Middle frontal gyrus (tissue), 1 donor: ENCODE measurements around the gene OSBPL3.

Source experiments
- DNase-seq: peaks from one replicate; pipeline ENCODE4 v3.0.0-alpha.2; 2015; ENCODE audit warnings: low spot score; ENCODE audit errors: extremely low spot score

Gene OSBPL3

DNA sequence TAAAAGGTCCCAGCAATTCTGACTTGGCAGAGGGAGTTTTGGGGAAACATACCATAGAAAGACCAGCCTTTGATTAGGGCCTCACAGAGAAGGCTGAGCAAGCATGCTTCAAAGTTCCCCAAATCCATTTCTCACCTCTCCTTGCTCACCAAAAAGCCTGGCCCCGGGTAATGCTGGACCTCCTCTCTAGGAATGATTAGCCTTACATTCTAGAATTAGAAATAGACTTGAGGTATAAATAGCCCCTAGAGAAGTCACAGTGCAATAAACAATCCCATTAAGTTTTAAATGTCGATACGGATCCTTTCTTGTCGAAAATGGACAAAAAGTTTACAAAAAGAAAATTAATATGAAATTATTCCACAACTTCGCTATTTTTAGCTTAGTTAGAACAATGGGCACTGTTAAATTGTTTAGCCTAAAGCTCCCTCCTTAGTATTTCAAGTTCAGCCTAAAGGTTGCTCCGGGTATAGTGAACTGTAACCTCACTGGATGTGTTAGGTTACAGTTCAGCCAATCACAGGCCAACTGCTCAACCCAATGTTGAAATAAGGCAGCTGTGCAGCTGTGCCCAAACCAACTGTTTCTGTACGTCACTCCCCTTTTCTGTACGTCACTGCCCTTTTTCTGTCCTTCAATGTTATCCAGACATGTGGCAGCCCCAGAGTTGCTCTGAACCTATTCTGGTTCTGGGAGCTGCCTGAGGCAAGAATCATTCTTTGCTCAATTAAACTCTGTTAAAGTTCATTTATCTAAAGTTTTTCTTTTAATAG is 214.8 kb downstream of the OSBPL3 start:
- DNase-seq: no peak

DNA sequence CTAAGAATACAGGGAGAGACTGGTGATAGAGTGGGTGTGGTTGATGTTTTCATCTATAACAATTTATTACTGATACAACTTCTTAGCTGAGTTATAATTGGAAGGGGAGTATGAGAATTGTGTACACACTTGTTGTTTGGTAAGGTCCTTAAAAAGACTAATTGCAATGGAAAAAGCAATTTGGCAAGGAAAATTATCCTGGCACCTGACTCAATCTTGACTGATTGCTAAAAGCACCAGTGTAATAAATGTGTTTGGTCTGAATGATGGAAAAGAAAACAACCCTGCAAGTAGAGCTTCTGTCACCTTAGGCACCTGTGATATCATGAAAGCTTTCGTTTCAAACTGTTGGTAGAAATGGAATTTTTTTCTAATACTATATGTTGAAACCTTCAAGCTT is 216.0 kb downstream of the OSBPL3 start:
- no peak for DNase-seq

DNA sequence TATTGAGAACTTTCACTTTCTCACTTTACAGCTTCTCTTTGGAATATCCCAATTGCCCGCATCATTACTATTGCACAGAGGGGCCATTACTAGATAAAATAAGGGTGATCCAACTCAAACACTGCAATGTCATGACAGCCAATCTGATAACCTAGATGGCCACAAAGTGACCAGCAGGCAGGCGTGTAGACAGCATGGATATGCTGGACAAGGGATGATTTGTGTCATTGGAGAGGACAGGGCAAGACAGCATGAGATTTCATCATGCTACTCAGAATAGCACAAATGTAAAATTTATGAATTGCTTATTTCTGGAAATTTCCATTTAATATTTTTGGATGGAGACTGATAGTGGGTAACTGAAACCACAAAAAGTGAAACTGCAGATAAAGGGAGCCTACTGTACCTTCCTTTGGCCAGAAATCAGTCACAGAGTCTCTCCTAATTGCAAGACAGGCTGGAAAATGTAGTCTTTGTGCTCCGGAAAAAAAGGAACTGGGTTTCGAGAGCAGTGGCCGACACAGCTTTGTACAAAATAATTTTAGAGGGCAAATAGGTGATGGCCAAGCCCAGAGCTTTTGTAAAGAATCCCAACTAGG is 216.6 kb downstream of the OSBPL3 start:
- DNase-seq: no peak

DNA sequence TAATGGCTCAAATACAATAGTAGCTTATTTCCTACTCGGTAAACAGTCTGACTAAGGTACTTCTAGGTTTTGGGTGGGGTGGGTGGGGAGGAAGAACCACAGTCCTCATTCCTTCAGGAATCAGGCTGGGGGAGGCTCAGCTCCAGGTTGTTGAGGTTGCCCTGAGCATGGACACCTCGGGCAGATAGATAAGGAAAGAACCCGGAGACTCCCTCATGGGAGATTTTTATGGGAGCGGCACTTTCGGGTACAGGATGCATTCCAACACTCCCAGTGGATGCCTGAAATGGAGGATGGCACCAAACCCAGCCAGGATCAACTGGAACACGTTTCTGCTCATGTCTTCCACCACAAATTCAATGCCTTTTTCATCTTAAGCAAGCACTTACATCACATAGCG is 217.2 kb downstream of the OSBPL3 start:
- no peak for DNase-seq

DNA sequence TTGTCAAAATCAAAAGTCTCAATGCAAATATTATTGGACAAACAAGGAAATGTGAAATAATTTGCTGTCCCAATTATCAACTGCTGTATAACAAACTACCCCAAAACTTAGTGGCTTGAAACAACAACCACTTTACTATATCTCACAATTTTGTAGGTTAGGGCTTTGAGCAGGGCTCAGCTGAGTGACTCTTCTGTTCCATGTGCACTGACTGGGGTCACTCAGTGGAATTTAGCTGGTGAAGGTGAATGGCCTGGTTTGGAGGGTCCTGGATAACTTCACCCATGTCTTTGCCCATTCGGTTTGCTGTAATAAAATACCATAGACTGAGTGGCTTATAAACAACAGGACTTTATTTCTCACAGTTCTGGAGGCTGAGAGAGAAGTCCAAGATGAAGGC is 219.0 kb downstream of the OSBPL3 start:
- DNase-seq: no peak

DNA sequence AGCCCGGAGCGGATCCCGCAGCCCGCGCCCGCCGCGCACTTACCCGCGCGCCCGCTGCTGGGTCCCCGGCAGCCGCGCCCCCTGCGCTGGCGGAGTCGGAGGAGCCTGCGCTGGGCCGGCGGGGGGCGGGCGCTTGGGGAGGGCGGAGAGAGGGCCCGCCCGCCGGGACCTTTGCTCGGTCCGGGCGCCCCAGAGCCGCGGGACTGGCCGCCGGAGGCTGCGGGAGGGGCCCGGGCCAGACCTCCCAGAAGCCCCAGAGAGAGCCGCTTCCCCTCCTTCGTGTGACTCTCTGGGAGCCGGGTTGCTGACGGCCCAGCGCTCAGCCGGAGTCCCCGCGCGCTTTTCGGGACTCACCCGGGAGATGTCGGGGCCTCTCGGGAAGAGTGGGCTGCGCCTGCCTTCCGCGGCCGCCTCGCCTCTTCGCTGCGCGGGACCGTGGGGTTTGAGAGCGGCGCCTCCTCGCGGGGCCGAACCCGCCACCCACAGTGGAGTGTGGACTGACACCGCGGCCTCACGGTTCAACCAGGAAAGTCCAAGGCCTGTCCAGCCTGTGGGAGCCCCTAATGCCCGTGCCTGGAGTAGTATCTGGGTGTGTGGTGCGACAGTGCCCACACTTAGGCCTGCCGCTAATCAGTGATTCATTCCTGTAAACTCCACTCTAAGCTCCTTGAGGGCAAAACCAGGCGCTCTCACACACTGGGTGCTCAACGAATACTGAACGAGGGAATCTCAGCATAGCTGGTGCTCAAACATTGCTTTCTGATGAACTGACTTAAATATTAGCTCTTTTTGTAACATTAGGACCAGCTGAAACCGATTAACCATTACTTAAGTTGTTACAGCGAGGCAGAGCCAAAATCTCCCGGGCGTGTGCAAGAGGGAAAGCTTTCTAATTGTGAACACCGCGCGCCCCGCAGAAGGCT is 222.4 kb downstream of the OSBPL3 start, which contains the start of gene GSDME:
GSDME (minus strand) TSS at position 112 of the 923 bp plus-strand sequence. CDS start 7,690 bp downstream, outside the sequence.
- DNase-seq: no peak

DNA sequence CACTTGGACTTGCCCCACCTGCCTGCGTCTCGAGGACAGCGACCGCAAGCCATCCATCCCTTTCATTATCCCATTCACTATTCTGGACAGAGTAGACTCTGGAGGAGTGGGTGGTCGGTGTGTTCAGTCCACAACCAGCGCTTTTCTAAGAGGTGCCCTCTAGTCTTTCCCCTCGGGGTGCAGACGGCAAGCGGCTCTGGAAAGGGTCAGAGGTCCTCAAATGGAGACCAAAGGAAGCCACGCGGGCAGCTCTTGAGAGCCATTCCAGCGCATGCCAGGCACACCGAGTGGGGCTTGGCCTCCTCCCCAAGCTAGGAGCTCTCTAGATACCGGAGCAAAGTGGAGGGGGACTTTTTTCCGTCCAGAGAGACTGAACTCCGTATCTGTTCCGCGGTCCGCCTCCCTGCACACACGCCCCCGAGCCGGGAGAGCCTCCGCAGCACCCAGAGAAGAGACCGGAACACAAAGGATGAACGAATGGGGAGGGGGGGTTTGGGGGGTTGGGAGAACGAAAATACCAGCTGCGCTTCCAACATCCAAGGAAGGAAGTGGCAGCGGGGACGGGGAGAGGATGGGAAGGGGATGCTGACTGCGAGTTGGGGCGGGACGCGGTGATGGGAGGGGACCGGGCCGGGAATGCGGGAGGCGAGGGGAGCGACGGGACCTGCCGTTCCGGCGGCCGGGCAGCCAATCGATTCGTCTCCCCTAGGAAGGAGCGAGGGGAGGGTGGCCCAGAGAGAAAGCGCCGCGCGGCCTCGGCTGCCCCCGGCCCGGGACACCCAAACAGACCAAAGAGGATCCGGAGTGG is 223.2 kb downstream of the OSBPL3 start:
- no peak for DNase-seq

DNA sequence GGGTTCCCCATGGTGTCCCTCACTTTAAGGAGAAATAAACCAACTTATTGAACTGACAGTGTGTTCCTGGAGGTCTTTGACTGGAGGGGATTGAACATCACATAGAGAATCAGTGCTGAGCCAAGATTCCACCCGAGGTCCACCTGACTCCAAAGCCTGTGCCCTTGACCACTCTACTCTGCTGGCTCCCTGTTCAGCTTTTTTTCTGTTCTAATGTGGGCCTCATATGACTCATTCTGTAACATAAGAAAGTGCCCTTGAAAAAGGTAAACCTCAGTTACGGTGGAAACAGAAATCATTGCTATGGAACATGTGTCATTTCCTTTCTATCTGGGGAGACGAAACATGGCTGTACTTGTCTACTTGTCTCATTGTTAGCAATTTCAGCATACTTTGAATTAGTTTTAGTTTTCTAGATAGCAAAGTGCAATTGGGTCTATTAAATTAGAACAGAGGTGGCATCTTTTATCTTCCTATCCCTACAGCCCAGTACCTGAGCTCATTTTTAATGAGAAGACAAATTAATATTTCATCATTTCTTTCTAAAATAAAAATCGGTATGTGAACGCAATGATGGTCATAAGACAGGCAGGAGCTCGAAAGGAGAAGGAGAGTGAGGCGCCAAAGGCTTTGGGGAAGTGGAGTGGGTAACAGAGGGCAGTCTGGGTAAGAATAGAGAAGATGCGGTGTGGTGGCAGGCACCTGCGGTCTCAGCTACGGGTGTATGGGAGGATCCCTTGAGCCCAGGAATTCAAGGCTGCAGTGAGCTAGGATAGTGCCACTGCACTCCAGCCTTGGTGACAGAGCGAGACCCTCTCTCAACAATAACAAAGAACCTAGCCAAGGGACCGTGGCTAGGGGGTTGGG is 224.2 kb downstream of the OSBPL3 start:
- no peak for DNase-seq

DNA sequence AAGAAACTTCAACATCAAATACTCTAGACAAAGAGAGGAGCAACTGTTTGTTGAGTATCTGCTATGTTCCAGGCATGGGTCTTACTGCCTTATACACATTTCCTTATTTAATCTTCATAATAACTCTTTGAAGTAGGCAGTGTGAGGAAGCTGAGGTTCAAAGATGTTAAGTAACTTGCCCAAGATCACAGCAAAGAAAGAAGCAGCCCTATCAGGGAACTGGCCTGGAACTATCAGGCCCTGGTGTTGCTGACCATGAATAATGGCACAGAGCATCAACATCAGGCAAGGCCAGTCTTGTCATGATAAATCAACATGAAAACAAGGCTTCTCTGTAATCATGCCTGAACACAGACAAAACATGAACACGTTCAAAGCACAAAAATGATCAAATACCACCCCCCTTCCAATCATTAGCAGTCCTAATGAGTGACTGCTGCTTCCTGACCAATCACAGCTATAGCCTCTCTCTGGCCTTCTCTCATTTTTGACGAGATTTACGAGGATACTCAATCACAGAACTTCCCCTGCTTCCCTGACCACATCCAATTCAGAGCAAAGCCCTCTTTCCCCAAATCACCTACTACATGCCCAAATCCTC is 225.0 kb downstream of the OSBPL3 start:
- no peak for DNase-seq

DNA sequence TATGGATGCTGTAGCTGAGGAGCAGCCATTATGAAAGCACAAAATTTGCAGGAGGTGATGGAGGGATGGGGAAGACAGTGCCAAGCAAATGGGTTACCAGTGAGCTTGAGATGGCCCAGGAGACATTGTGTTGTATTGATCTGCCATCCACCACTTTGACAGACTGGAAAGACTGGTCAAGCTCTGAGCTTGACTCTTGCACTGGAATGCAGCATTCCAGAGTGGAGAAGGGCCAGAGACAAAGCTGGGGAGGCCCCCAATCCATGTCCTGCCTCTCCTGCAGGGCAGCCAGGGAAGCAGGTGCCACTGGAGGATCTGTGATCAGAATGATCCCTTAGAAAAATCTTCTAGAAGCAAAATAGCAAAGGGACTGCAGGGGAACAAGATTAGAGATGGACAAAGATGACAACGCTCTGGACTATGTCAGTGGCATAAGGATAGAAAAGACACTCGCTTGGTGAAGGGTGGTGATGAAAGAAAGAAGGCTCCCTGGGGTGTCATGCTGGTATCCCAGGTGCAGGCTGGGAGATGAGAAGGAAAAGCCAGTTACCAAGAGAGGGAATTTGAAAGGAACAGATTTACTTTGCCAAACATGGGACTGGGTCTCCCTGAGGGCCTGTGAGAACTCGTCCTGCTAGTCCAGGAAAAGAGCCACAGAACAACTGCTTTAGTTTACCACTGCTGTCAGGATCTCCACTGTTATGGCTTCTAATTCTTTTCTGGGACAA is 227.7 kb downstream of the OSBPL3 start:
- DNase-seq: no peak

DNA sequence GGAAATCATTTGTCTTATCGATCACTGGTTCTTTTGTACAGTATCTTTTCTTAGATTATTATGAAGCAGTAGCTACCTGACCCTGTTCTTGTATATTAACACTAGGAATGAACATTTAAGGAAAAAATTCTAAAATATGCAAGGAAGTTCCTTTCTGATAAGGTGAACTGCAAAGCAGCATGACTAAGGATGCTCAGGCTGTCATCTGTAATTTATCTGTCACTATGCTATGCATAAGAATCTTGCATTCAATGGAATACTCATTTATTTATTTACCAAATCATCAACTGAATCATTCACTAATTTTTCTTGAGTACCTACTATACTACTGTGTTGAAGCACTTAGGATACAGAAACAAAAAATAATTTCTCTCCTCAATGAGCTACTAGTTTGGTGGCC is 228.5 kb downstream of the OSBPL3 start:
- no peak for DNase-seq

DNA sequence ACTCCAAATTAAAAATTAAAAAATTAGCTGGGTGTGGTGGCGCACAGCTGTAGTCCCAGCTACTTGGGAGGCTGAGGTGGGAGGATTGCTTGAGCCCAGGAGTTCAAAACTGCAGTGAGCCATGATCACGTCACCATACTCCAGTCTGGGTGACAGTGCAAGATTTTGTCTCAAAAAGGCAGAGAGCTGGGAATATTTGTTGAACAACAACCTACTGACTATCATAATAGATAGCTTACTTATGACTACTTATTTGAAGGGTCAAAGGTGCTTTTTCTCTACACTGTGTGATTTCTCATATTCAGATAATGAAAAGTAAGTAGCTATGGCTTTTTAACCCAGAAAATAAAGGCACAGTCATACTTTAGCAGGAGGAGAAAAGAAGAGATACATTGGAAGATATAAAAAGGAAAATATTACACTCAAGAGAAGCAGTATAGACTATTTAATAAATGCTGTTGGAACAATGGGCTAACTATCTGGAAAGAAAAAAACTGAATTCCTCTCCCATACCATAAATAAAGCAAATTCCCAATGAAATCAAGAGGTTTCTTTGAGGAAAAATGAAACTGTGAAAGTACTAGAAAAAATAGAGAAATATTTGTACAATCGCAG is 229.4 kb downstream of the OSBPL3 start:
- no peak for DNase-seq

DNA sequence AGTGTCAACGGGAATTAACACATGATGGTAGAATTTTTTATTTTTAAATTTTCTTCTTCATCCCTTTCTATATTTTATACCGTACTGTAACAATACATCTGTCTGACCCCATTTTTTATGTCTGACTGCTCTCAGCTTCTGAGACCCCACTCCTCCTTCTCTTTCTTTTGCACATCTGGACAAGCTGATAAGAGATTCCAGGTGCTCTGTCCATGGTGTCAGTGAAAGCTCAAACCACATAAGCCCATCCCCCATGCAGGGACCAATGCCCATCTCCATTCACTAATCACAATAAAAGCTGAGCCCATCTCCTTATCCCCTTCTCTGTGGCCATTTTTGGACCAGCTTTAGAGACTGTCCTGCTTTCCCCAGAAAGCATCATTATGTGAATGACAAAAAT is 231.5 kb downstream of the OSBPL3 start:
- no peak for DNase-seq
